Cerebellar cortex (tissue), 1 donor: Measurements from ENCODE around the gene FANK1.

Source experiments
- DNase-seq: peaks from one replicate; pipeline ENCODE4 v3.0.0-alpha.2; 2015; ENCODE audit warnings: low spot score

The FANK1 gene, protein sequence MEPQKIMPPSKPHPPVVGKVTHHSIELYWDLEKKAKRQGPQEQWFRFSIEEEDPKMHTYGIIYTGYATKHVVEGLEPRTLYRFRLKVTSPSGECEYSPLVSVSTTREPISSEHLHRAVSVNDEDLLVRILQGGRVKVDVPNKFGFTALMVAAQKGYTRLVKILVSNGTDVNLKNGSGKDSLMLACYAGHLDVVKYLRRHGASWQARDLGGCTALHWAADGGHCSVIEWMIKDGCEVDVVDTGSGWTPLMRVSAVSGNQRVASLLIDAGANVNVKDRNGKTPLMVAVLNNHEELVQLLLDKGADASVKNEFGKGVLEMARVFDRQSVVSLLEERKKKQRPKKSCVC

DNA sequence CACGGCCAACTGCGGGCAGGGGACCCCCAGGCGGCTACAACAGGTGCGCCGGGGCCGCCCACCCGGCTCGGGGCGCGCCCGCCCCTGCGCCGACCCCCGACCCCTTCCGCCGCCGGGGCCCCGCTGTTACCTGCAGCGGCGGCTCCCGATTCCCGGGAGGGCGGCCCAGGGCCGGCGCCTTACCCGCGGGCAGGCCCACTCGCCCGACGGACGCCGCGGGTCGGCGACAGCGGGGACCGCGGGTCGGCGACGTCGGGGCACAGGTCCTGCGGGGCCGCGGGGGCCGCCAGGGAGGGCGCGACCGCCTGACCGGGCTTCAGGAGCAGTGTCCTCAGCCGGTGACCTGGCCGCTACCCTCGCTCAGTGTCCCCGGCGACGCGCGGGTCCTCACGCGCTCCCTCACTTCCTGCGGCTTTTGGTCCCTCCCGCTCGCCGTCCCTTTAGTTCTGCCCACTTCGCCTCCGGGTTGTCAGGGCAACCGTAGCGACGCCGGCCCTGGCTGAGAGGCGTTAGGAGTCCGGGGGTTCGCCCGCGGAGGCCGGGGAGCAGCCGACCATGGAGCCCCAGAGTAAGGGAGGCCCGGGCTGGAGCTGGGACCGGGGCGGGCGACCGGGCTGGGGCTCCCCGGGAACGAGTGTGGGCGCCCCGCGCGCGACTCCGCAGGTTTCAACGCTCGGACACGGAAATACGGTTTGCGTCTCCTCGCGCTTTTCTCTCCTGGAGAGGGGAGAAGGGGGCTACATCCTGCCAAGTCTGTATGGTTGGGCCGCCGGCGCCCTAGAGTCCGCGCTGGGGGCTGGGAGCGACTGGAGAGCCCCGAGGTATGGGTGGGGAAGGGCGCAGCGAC, at the start of gene FANK1:
Gene FANK1, plus strand, starts transcription at position 477 of the 847 bp plus-strand sequence. Its CDS starts 79 bp downstream, at position 556.
- DNase-seq, result peak; percentile 84

DNA sequence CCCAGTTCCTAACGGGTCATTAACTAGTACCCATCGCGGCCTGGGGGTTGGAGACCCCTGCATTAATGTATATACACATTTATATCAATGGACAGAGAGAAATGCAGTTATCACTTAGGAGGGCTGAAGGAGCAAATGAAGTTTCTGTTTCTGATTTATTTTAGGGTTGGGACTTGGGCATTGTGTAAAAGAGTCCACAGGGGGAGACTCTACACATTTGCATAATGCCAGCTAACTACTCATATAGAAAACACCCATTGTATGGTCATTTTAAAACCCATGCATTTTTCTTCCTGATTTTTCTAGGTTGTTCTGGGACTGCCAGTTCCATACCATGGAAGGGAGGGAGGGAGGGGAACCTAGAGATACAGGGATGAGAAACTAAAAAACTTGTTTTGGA, 49.5 kb upstream of the FANK1 start:
- DNase-seq, result no peak

DNA sequence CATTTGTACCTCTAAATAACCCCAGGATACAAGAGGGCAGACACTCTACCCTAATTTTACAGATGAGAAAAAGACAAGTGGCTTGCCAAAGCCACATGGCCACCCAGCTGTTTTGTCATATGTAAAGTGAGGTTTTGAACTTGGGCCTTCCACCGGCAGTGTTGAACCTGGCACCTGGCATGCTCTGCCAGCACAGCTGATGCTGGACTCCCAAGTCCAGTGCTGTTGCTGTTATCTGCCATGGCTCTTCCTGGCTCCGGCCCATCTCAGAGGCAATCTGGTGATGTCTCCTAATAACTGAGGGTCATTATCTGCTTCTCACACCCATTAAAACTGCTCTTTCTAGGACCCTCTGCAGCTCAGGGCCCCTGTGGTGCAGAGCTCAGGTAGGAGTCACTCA, 48.0 kb upstream of the FANK1 start:
- no peak for DNase-seq

DNA sequence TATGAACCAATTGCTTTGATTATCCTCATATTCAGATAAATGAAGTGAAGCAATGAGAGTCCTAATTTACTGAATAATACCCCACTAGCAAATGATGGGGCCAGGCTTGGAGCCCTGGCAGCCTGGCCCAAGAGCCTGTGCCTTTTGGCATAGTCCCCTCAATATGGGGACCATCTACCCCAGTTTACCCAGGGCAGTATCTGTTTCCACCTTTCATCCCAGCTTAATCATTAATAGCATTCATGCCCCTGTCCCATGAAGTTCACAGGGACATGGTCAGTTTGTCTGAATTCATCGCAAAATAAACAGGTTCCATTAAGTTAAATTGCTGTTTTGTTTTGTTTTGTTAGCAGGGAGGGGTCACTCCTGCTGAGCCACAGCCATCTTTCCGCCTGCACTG, 47.5 kb upstream of the FANK1 start:
- no peak for DNase-seq

DNA sequence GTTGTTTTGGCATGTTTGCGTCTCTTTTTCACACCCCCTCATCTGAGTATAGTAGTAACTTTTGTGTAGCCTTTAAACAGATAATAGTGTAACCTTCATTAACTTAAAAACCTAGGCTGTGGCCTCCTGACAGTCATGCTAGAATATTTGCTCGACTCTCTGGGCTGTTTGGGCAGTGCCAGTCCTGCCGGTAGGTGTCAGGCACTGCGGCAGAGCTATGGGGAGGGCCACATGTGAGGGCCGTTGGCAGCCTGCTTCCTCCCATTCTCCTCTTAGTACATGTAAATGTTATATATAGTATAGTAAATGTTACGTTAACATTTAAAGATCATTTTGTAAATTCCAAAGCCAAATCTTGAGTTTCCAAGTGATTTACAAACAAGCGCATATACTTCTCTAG, 46.9 kb upstream of the FANK1 start:
- no peak for DNase-seq

DNA sequence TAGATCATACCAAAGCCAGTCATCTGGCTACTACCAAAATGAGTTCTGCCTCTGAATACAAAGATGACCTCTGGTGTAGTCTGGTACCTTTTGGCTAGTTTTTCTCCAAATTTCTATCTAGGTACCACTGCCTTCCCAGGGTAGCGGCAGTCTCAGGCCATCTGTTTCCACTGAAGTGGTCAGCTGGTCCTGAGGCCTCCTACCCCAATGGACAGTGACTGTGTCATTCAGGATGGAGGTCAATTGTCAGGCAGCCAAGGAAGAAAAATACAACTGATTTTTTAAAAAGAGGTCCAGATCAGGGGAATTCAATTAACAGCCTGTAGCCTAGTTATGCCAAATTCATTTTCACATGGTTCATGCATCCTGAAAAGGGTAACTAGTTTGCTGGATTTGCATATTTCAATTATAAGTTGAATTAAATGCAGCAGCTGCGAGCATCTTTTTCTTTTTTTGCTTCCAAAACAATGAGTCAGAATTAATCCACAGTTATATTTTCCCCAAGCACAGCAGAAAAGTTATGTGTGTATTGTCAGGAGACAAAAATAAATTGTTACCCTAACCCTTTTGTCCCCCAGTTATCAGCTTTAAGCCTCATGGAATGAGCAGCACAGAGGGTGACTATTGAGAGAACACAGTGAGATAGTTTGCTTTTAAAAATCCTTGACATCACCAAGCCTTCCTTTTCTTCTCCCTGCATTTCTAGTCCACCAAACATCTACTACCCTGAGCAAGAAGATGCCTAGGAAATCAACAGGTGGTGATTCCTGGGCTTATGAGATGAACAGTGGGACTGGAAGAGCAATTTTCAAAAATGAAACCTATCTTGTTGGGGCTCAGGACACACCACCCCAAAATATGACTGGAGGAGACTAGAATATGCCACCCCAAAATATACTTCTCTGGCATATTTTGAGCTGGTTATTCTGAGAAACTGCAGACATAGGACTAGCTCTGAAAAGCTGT, 45.3 kb upstream of the FANK1 start:
- DNase-seq, result peak; percentile 67

- DNase-seq, result no peak
Observed at GRCh38 chr10:125852487-125852886, 43.9 kb upstream of the FANK1 start.

- DNase-seq, result no peak
Observed at GRCh38 chr10:125857185-125857760, 39.1 kb upstream of the FANK1 start.

DNA sequence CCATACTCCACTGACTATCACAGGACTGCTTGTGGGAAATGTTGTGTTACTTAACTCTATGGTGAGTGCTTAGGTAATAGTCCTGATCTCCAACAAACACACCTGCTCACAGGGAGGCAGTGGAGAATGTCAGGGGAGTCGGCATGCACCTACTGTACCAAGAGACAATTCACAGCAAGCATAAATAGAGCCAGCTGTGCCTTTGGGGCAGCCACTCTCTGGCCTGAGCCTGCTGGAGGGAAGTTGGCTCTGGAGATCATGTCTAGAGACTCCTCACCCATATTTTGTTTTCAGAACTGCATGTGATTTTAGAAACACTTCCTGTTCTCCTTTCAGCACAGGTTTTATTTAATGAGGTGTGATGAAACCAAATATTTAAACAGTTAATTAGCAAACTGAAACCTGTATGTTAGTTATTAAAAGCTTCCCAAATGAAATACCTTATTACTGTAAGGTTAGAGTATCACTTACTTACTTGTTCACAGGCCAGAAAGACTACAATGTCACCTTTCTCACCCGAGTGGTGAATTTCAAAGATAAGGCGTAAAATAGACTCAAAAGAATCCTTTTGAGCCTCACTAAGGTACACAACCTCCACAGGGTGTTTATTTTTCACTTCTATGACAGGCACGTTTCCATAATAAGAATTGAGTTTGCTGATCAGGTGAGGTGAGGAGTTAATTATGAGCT, 37.1 kb upstream of the FANK1 start:
- no peak for DNase-seq

GRCh38 chr10:125865120-125865519, 31.2 kb upstream of the FANK1 start:
- DNase-seq, result no peak

DNA sequence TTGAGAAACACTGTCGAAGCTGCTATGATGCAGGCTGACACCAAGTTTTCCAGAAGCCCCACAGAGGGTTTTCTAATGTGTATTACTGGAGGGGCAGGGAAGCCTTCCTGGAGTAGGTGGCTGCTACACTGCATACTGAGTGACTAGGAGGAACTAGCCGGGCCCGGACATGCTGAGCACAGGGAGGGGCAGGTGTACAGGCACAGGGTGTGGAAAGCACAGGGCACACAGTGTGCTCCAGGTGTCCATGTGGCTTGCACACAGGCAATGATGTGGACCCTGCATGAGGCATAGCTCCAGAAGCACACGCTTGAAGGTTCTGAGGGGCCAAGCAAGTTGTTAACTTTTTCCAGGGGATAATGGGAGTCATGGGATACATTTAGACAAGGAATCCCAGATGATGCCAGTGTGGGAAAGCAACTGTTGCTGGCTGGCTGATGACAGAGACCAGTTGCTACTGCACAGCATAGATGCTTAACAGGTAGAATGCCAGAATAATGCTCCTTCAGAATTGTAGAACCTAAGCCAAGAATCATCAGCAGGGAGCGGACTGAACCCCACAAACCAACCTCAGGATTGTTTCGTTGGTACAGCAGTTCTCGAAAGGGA, 29.8 kb upstream of the FANK1 start:
- DNase-seq, result no peak

DNA sequence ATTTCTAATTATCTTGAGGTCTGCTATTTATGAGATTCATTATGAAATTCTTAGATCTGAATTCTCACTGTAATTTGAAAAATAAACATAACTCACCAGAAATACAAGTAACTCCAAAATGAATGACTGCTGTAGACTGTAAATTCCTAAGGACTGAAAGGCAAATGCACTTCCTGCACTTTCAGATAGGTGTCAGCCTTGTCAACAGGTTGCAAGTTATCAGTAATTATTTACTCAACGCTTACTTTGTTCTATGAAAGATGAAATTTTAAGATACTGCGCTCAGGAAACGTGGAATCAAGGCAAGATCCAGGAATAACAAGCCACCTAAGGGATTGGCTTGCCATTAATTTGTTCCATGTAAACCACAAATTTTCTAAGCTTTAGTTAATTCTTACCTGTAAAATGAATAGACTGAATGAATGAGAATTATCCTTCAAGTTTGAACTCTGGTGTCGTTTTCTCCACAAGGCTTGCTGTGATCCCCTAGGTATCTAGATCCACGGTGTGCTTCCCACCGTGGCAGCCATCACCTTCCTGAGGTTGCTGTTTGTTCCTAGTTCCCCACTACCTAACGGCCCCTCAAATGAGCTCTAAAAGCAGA, 27.9 kb upstream of the FANK1 start:
- peak; percentile 46 for DNase-seq

DNA sequence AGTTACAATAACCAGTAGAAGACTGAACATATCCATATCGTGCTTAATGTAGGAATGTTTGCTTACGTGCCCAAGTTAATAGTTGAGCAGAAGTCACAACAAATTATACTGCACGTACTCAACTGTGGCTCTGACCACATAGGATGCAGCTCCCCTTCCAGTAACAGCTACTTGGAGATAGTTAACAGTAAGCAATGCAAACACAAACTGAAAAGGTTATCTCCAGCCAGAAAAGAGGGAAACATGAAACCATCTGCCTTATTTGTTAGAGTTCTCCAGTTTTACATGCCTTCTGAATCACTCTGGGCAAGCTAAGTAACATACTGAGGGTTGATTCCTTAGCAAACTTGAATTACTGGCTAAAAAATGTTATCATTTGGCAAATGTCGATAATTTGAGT, 25.0 kb upstream of the FANK1 start:
- DNase-seq, result no peak

DNA sequence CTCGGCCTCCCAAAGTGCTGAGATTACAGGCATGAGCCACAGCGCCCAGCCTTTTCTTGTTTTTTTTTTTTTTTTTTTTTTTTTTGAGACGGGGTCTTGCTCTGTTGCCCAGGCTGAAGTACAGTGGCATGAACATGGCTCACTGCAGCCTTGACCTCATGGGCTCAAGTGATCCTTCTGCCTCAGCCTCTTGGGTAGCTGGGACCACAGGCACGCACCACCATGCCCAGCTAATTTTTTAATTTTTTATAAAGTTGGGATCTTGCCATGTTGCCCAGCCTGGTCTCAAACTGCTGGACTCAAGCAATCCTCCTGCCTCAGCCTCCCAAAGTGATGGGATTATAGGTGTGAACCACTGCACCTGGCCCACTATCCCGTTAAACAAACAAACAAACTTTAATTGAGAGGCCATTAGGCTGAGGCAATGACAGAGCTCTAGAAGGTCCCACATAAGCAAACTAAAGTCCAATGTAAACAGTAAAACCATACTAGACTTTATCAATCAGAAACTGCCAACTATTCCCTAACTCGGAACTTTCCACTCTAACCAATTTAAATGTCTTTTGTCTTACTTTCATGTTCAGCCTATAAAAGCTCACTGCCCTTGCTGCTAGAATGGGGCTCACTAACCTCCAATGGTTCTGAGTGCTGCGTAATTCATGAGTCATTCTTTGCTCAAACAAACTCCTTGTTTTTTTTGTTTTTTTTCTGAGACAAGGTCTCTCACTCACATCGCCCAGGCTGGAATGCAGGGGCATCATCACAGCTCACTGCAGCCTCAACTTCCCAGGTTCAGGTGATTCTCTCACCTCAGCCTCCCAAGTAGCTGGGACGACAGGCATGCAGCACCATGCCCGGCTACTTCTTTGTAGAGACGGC, 17.2 kb upstream of the FANK1 start:
- DNase-seq, result no peak

- DNase-seq, result no peak
Observed at GRCh38 chr10:125880719-125881118, 15.6 kb upstream of the FANK1 start.

- DNase-seq, result no peak
Observed at GRCh38 chr10:125881192-125881591, 15.2 kb upstream of the FANK1 start, which contains the start of gene DHX32. DHX32 (minus strand) TSS chr10:125881292; CDS start chr10:125880824, 468 bp downstream.

- DNase-seq, result no peak
Observed at GRCh38 chr10:125882596-125882995, 13.8 kb upstream of the FANK1 start.

GRCh38 chr10:125883211-125883610, 13.2 kb upstream of the FANK1 start:
- DNase-seq, result no peak

DNA sequence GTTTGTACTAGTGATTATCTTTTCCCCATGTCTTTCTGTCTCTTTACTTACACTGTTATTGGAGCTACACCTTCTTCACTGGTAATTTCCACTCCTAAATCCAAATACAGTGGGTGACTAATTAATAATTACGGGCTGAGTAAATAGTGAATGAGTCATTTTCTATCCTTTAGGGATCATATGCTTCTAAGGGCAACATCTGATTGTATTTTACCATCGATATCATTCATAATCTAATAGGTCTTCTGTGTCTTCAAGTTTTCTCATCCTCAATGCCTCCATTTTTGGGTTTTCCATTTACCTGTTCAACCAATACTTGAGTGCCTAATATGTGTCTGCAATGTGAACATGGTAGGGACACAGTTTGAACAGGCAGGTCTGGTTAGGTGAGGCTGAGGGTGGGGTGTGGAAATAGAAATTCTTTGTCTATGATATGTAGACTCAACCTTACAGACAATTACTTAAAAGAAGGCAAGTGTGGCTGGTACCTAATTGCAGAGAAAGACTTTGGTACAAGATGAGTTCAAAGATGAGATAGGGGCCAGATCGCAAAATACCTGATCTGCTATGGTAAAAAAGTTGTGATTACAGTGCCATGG, 9.4 kb upstream of the FANK1 start:
- no peak for DNase-seq
